Measurements from ENCODE around the gene BCAS3.

- TF ChIP-seq CTCF (IDR thresholded peaks at IDR 0.05) (no peak), EZH2 (IDR thresholded peaks at IDR 0.05; ENCODE audit: borderline replicate concordance, insufficient read depth, low read depth, low read length, poor library complexity, severe bottlenecking) (no peak)
Measured at GRCh38 chr17:61134551-61135235, 457.0 kb downstream of the BCAS3 start.
